GM20000 (cell line): Measurements from ENCODE around the gene SWAP70.
A peak's percentile ranks its signal among the peaks of the same experiment; 100 is the strongest.
"Not testable (repeated sequence)": the region's sequence is repeated elsewhere in the genome, so short reads cannot be mapped to it uniquely, and the experiment has no call there.

ENCODE experiments used
- DNase-seq: peaks from one replicate; pipeline ENCODE4 v3.0.0; 2012; ENCODE audit warnings: low spot score
- TF ChIP-seq, protein P1 (sequence below): IDR thresholded peaks from 2 replicates; pipeline ENCODE4 v1.5.1; 2012; ENCODE audit warnings: mild to moderate bottlenecking, control low read depth; ENCODE audit errors: extremely low read depth, missing control alignments

Gene SWAP70

DNA sequence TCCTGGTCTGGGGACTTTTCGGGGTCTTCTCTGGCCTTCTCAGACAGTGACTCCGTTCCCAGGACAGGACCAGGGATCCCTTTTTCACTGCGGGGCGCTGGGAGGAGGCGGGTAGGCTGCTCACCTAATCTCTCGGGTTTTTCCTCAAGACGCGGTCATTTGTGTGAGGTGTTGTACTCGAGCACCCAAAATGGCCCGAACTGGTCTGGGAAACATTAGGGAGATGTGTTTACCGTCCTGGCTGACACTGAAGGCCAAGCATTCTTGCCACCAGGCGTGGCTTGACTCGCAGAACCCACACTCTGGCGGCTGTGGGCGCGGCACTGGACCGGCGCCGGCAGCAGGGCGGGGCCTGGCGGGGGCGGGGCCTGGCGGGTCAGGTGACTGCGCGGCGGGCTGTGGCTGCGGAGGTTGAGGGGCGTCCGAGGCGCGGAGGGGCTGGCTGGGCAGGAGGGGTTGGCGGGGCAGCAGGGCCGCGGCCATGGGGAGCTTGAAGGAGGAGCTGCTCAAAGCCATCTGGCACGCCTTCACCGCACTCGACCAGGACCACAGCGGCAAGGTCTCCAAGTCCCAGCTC, at the start of gene SWAP70:
TSS of gene SWAP70 (plus strand) at position 379 of the 577 bp plus-strand sequence. CDS start at position 482, 103 bp downstream.
- peak; percentile 93 for DNase-seq
- TF ChIP-seq, protein P1, sequence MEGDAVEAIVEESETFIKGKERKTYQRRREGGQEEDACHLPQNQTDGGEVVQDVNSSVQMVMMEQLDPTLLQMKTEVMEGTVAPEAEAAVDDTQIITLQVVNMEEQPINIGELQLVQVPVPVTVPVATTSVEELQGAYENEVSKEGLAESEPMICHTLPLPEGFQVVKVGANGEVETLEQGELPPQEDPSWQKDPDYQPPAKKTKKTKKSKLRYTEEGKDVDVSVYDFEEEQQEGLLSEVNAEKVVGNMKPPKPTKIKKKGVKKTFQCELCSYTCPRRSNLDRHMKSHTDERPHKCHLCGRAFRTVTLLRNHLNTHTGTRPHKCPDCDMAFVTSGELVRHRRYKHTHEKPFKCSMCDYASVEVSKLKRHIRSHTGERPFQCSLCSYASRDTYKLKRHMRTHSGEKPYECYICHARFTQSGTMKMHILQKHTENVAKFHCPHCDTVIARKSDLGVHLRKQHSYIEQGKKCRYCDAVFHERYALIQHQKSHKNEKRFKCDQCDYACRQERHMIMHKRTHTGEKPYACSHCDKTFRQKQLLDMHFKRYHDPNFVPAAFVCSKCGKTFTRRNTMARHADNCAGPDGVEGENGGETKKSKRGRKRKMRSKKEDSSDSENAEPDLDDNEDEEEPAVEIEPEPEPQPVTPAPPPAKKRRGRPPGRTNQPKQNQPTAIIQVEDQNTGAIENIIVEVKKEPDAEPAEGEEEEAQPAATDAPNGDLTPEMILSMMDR: no peak

DNA sequence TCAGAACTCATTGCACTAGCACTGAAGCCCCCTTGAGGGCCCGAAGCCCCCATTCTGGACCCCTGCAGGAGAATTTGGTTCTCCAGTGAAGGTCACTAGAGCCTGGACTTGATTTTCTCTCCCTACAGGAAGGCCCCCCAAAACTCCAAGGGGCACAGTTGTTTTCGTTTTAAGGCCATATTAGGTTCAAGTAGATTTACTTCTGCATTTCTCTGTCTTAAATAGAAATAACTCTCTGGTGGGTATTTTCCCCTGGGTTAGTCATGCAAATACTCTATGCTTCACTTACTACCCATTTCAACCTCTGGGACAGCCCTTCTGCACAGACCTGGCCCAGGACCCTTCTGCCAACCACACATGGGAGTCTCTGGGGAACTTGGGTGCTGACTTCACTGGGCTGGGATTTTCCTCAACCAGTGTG, 48.8 kb upstream of the SWAP70 start:
- peak; percentile 78 for DNase-seq
- TF ChIP-seq, protein P1: no peak

DNA sequence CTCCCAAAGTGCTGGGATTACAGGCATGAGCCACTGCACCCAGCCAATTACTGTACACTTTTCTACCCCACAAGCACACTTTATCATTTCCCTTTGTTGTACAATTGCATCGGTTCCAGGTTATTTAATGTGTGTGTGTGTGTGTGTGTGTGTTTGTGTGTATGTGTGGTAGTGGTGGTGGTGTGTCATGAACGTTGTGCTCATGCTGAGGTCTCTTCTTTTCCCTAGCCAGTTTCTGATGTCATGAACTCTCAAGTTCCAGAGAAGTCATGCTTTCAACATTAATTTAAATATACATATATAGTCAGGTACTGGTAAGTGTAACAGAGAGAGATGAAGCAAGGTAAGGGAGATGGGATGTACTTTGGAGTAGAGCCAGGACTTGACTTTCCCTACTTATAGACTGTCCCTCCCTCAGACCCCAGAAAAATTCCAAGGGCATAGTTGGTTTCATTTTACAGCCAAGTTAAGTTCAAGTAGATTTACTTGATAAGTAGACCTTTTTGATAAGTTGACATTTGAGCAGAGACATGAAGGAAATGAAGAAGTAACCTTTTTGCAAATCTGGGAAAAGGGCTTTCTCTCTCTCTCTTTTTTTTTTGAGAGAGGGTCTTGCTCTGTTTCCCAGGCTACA, 47.7 kb upstream of the SWAP70 start:
- no peak for DNase-seq
- TF ChIP-seq, protein P1: no peak

DNA sequence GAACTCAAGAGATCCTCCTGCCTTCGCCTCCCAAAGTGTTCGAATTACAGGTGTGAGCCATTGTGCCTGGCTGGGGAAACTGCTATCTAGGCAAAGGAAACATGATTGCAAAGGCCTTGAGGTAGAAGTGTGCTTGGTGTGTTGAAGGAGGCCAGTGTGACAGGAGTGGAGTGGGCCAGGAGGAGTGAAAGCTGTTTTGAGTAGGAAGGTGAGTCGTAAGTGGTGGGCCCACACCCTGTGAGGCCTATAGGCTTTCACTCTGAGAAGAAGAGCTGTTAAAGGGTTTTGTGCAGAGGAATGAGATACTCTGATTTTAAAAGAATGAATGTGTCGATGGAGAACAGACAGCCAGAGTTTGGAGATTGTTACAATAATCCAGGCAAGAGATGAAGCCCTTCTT, 47.0 kb upstream of the SWAP70 start:
- DNase-seq: no peak
- TF ChIP-seq, protein P1: no peak

DNA sequence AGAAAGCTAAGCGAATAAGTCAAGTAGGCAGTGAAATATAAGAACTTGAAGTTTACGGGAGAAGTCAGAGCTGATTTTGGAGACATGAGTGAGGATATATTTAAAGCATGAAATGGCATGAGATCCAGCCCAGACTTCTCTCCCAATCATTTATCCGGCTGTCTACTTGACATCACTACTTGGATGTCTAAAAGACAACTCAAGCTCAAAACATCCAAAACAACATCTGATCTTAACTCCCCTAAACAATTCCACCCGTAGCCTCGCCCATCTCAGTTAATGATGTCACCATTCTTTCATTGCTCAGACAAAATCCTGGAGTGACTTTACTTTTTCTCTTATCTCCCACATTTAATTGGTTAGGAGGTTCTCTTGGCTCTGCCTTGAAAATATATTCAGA, 45.9 kb upstream of the SWAP70 start:
- DNase-seq: no peak
- TF ChIP-seq, protein P1: no peak

DNA sequence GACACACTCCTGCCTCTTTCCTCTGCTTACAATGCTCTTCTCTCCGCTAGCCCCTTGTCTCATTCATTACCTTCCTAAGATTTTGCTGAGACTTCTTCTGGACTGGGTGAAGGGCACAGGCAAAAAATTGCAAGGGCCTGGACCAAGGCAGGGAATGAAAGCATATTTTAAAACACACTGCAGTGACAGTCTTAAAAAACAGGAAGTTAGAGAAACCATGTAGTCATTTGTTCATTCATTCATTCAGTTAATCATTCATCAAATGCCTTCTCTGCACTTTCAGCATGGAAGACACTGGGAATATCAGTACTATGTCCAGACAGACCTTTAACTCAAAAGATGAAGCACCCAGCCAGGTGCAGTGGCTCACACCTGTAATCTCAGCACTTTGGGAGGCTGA, 44.9 kb upstream of the SWAP70 start:
- DNase-seq: no peak
- TF ChIP-seq, protein P1: no peak

DNA sequence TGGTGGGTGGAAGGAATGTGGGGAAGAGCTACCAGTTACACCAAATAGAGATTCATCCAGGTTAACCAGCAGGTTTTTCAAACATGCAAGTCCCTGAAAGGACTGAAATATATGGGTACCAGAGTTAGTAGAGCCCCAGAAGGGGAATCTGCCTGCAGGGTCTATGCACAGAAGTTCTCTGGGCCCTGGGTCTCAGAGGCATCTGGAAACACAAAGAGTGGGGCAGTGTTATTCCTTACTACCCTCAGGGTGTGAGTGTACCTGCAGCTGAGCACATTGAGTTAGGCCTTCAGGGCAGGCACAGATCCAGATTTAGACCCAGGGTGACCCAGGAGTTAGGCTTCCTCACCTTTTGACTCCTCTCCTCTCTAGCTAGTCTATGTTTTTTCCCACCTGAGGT, 43.9 kb upstream of the SWAP70 start:
- no peak for DNase-seq
- TF ChIP-seq, protein P1: no peak

DNA sequence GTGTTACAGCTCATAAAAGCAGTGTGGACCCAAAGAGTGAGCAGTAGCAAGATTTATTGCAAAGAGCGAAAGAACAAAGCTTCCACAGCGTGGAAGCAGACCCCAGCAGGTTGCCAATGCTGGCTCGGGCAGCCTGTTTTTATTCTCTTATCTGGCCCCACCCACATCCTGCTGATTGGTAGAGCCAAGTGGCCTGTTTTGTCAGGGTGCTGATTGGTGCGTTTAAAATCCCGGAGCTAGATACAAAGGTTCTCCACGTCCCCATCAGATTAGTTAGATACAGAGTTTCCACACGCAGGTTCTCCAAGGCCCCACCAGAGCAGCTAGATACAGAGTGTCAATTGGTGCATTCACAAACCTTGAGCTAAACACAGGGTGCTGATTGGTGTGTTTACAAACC, 41.5 kb upstream of the SWAP70 start:
- not testable (repeated sequence) for DNase-seq

DNA sequence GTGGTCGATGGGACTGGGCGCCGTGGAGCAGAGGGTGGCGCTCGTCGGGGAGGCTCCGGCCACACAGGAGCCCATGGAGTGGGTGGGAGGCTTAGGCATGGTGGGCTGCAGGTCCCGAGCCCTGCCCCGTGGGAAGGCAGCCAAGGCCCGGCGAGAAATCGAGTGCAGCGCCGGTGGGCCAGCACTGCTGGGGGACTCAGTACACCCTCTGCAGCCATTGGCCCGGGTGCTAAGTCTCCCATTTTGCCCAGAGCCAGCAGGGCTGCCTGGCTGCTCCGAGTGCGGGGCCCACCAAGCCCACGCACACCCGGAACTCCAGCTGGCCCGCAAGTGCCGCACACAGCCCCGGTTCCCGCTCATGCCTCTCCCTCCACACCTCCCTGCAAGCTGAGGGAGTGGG, 40.8 kb upstream of the SWAP70 start:
- DNase-seq: not testable (repeated sequence)
